ENCODE results near the gene NDRG4.

GRCh38 chr16:58533751-58534470 is 34.0 kb downstream of the NDRG4 start:
- no peak for TF ChIP-seq CTCF (conservative IDR thresholded peaks at IDR 0.05)
- TF ChIP-seq EZH2 (IDR thresholded peaks at IDR 0.05; ENCODE audit: low read depth): no peak
